ENCODE results near the gene GPSM1.

The GPSM1 gene

DNA sequence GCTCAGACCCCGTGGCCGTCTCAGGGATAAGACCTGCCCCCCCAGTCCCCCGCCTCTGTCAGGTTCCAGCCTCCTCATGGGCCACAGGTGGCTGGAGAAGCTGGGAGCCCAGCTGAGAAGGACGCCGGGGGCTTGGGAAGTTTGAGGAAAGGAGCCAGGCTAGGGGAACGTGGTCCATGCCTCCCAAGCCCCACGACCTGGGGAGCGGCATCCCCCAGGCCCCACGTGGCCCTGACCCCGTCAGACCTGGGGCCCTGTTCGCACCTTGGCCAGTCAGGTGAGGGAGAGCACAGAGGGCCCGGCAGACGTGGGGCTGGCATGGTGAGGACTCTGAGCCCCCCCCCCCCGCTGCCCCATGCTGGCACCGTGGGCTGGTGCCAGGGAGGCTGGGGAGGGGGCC is 3.7 kb downstream of the GPSM1 start:
- no peak overlapping the region for H3K9ac ChIP-seq (ENCODE audit: low read length)
- H4K20me1 ChIP-seq (ENCODE audit: insufficient read depth, low read length), result no peaks in the 10 kb centered on the region
- no peaks in the 10 kb centered on the region for H3K79me2 ChIP-seq (ENCODE audit: low read length)
- H3K27me3 ChIP-seq (ENCODE audit: low read depth, low read length), result no peaks in the 10 kb centered on the region
- H3K27ac ChIP-seq (ENCODE audit: low read length), result no peak overlapping the region
- H3K36me3 ChIP-seq (replicated peaks; ENCODE audit: low read depth, low read length), result no peaks in the 10 kb centered on the region
- no peak overlapping the region for H2AFZ ChIP-seq (ENCODE audit: low read depth, low read length)
- no peak overlapping the region for H3K4me2 ChIP-seq (ENCODE audit: low read length)
- TF ChIP-seq, protein P1, sequence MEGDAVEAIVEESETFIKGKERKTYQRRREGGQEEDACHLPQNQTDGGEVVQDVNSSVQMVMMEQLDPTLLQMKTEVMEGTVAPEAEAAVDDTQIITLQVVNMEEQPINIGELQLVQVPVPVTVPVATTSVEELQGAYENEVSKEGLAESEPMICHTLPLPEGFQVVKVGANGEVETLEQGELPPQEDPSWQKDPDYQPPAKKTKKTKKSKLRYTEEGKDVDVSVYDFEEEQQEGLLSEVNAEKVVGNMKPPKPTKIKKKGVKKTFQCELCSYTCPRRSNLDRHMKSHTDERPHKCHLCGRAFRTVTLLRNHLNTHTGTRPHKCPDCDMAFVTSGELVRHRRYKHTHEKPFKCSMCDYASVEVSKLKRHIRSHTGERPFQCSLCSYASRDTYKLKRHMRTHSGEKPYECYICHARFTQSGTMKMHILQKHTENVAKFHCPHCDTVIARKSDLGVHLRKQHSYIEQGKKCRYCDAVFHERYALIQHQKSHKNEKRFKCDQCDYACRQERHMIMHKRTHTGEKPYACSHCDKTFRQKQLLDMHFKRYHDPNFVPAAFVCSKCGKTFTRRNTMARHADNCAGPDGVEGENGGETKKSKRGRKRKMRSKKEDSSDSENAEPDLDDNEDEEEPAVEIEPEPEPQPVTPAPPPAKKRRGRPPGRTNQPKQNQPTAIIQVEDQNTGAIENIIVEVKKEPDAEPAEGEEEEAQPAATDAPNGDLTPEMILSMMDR (IDR thresholded peaks at IDR 0.05; ENCODE audit: low read depth, low read length), result no peak
- TF ChIP-seq EZH2phosphoT487 (IDR thresholded peaks at IDR 0.05; ENCODE audit: low read depth), result no peak
- no peak overlapping the region for H3K4me3 ChIP-seq (ENCODE audit: low read length)
- peaks cover 25% of the 10 kb centered on the region; the same call in 1 of the 2 replicates for H3K4me1 ChIP-seq (ENCODE audit: low read length)
- no peaks in the 10 kb centered on the region for H3K9me3 ChIP-seq (ENCODE audit: insufficient read depth, low read length)

DNA sequence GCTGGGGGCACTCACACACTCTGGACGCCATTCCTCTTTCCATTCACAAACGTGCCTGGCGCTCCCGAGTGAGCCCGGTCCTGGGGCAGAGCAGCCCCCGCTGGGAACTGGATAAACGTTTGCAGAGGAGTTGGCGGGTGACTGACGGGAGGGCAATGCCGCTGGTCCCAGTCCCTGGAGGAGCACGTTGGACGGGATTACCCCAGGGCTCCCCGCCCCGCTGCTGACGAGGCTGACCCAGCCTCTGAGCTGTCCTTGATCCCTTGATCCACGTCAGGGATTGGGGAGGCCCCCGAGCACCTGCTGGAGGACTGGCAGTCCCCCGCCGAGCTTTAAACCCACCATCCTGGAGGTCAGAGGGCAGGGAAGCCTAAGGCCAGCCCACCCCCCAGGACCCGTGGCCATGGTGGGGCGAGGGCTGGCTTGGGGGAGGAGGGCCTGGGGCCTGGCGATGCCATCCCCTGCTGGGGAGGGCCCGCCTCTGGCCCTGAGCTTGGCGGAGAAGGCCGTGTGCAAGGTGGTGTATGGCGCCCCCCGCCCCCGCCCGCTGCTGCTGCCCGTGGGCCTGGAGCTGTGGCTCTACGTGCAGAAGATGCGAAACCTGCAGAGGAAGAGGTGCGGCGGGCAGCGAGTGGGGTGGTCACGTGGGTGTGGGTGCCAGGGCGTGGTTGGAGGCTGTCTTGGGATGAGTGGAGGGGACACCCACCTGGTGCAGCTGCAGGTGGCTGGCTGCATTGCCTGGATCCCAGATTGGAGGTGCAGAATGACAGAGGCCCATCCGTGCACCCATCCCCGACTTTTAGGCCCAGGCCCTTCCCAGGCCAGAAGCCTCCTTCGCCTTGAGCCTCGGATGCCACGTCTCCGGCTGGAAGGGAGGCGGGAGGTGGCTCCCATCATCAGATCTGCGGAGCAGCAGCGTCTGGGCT is 4.5 kb downstream of the GPSM1 start:
- Histone ChIP-seq H3K9ac (ENCODE audit: low read length) (no peak overlapping the region), H2AFZ (ENCODE audit: low read depth, low read length) (no peak overlapping the region), H3K36me3 (replicated peaks; ENCODE audit: low read depth, low read length) (no peaks in the 10 kb centered on the region), H3K27ac (ENCODE audit: low read length) (no peak overlapping the region), H3K27me3 (ENCODE audit: low read depth, low read length) (no peaks in the 10 kb centered on the region), H3K9me3 (ENCODE audit: insufficient read depth, low read length) (no peaks in the 10 kb centered on the region), H4K20me1 (ENCODE audit: insufficient read depth, low read length) (no peaks in the 10 kb centered on the region), H3K79me2 (ENCODE audit: low read length) (no peaks in the 10 kb centered on the region), H3K4me2 (ENCODE audit: low read length) (no peak overlapping the region), H3K4me1 (ENCODE audit: low read length) (peaks cover 18% of the 10 kb centered on the region; the same call in 1 of the 2 replicates), H3K4me3 (ENCODE audit: low read length) (no peak overlapping the region)
- no peak for TF ChIP-seq EZH2phosphoT487 (IDR thresholded peaks at IDR 0.05; ENCODE audit: low read depth)
- TF ChIP-seq, protein P1 (IDR thresholded peaks at IDR 0.05; ENCODE audit: low read depth, low read length), result no peak

DNA sequence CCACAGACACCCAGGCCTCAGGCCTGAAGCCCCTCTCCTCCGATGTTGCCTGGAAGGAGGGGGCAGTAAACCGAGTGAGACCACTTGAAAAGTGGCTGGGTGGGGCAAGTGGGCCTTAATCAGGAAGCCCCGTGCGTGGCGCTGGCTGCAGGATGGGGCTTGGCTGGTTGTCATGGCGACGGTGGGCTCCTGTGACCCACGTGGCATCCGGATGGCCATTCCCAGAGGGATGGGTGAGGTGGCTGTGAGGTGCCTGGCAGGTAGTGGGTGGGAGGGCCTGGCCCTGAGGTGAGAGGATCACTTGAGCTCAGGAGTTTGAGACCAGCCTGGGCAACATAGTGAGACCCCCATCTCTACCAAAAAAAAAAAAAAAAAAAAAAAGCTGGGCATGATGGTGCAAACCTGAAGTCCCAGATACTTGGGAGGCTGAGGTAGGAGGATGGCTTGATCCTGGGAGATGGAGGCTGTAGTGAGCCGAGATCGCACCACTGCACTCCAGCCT is 5.2 kb downstream of the GPSM1 start:
- Histone ChIP-seq H3K36me3 (replicated peaks; ENCODE audit: low read depth, low read length) (no peaks in the 10 kb centered on the region), H3K27me3 (ENCODE audit: low read depth, low read length) (no peaks in the 10 kb centered on the region), H3K27ac (ENCODE audit: low read length) (no peak overlapping the region), H3K9ac (ENCODE audit: low read length) (no peak overlapping the region), H4K20me1 (ENCODE audit: insufficient read depth, low read length) (no peaks in the 10 kb centered on the region), H2AFZ (ENCODE audit: low read depth, low read length) (no peak overlapping the region), H3K79me2 (ENCODE audit: low read length) (no peaks in the 10 kb centered on the region), H3K4me2 (ENCODE audit: low read length) (no peak overlapping the region), H3K4me1 (ENCODE audit: low read length) (peaks cover 16% of the 10 kb centered on the region; the same call in 1 of the 2 replicates), H3K9me3 (ENCODE audit: insufficient read depth, low read length) (no peaks in the 10 kb centered on the region), H3K4me3 (ENCODE audit: low read length) (no peak overlapping the region)
- TF ChIP-seq, protein P1 (IDR thresholded peaks at IDR 0.05; ENCODE audit: low read depth, low read length), result no peak
- TF ChIP-seq EZH2phosphoT487 (IDR thresholded peaks at IDR 0.05; ENCODE audit: low read depth), result no peak

DNA sequence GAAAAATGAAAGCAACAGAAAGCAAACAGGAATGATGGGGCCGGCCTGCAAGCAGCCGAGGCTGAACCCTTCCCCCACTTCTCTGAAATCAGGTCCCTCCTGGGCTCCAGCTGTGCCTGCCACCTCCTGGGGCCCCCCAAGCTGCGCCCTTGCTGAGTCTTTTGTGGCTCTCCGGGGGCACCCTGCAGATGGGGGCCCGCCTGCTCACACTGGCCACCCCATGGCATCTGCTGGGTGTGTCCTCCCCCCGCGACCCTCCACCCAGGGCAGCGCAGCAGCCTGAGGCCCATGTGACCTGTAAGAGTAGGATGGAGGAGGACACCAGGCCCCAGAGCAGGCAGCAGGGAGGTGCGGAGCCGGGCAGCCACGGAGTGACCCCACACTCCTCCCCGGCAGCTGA is 5.7 kb downstream of the GPSM1 start:
- Histone ChIP-seq H3K4me3 (ENCODE audit: low read length) (no peak overlapping the region), H4K20me1 (ENCODE audit: insufficient read depth, low read length) (no peaks in the 10 kb centered on the region), H3K27me3 (ENCODE audit: low read depth, low read length) (no peaks in the 10 kb centered on the region), H3K79me2 (ENCODE audit: low read length) (no peaks in the 10 kb centered on the region), H3K9me3 (ENCODE audit: insufficient read depth, low read length) (no peaks in the 10 kb centered on the region), H3K27ac (ENCODE audit: low read length) (no peak overlapping the region), H3K4me2 (ENCODE audit: low read length) (no peak overlapping the region), H3K9ac (ENCODE audit: low read length) (no peak overlapping the region), H2AFZ (ENCODE audit: low read depth, low read length) (no peak overlapping the region), H3K36me3 (replicated peaks; ENCODE audit: low read depth, low read length) (no peaks in the 10 kb centered on the region), H3K4me1 (ENCODE audit: low read length) (peaks cover 16% of the 10 kb centered on the region; the same call in 1 of the 2 replicates)
- TF ChIP-seq EZH2phosphoT487 (IDR thresholded peaks at IDR 0.05; ENCODE audit: low read depth), result no peak
- TF ChIP-seq, protein P1 (IDR thresholded peaks at IDR 0.05; ENCODE audit: low read depth, low read length), result no peak
